Thyroid gland (tissue), 4 donors: Measurements from ENCODE around the gene GNL3.

ENCODE experiments used
- POLR2A ChIP-seq, 2 donors: fragments of 450-650 bp; IDR thresholded peaks; one replicate each; pipeline ENCODE4 v1.6.1; 2017; ENCODE audit warnings: antibody characterized with exemption in 2 of 2, mild to moderate bottlenecking in 2 of 2, moderate library complexity in 1 of 2
- TF ChIP-seq, protein P1 (sequence below), 6 experiments: fragments of 200-600 bp in 3 of 6; fragments of 450-650 bp in 3 of 6; sonication (generic) in 3 of 6; IDR thresholded peaks; one replicate each; pipeline ENCODE4 v1.5.1; 2016 to 2019; ENCODE audit warnings: antibody characterized with exemption in 6 of 6, mild to moderate bottlenecking in 2 of 6, inconsistent platforms in 1 of 6, moderate library complexity in 1 of 6

DNA sequence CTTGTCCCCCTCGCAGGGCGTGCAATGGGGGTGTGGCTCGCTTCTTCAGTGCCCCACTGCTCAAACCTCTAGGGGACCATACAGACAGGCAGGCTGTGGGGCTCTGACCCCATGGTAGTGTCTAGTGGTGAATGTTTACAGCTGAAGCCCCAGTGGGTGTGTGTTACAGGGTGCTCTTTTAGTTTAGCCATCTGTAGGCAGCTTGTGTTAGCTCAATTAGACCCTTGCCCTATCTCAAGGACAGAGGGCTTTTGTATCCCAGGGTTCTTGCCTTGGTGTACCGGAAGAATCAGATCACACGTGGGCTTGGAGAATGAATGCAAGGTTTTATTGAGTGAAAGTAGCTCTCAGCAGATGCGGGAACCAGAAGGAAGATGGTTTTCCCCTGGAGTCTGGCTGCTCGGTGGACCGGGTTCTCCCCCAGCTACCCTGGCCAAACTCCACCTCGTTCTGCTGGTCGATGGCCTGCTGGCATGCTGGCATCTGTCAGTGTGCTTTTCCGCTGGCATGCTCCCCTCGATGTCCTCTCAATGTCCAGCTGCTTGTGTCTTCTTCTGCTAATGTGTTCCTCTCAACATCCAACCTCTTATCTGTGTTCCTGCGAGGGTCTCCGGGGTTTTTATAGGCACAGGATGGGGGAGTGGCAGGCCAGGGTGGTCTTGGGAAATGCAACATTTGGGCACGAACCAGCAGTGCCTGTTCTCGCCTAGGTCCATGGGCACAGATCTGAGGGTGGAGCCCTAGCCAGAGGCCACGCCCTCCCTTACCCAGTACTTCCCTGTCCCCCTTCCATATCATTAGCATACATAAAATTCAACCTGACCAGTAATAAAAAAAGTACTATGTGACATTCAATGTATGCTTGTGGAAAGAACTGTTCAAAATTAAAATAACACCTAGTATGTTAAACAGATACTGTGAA, 26.7 kb downstream of the GNL3 start:
- TF ChIP-seq POLR2A (IDR thresholded peaks at IDR 0.05): no peak
- TF ChIP-seq, protein P1, sequence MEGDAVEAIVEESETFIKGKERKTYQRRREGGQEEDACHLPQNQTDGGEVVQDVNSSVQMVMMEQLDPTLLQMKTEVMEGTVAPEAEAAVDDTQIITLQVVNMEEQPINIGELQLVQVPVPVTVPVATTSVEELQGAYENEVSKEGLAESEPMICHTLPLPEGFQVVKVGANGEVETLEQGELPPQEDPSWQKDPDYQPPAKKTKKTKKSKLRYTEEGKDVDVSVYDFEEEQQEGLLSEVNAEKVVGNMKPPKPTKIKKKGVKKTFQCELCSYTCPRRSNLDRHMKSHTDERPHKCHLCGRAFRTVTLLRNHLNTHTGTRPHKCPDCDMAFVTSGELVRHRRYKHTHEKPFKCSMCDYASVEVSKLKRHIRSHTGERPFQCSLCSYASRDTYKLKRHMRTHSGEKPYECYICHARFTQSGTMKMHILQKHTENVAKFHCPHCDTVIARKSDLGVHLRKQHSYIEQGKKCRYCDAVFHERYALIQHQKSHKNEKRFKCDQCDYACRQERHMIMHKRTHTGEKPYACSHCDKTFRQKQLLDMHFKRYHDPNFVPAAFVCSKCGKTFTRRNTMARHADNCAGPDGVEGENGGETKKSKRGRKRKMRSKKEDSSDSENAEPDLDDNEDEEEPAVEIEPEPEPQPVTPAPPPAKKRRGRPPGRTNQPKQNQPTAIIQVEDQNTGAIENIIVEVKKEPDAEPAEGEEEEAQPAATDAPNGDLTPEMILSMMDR (IDR thresholded peaks at IDR 0.05): no peak
